Tibial nerve (tissue), 4 donors: ENCODE measurements around the gene ARMH1.

Source experiments
- CTCF ChIP-seq, 5 experiments: fragments of 200-600 bp in 3 of 5; fragments of 450-650 bp in 2 of 5; sonication (generic) in 3 of 5; IDR thresholded peaks; one replicate each; pipeline ENCODE4 v1.5.1; 2016 to 2019; ENCODE audit warnings: antibody characterized with exemption in 5 of 5, mild to moderate bottlenecking in 3 of 5, moderate library complexity in 2 of 5
- EP300 ChIP-seq, 2 donors: sonication (generic); formaldehyde crosslinking; IDR thresholded peaks; one replicate each; pipeline ENCODE4 v1.6.1; 2017; ENCODE audit warnings: antibody characterized with exemption in 2 of 2, mild to moderate bottlenecking in 1 of 2
- POLR2A ChIP-seq, 2 donors: fragments of 450-650 bp; IDR thresholded peaks; one replicate each; pipeline ENCODE4 v1.6.1; 2017; ENCODE audit warnings: antibody characterized with exemption in 2 of 2, mild to moderate bottlenecking in 2 of 2, moderate library complexity in 2 of 2

- TF ChIP-seq CTCF (IDR thresholded peaks at IDR 0.05) (no peak), POLR2A (IDR thresholded peaks at IDR 0.05) (no peak), EP300 (IDR thresholded peaks at IDR 0.05) (no peak)
Observed at GRCh38 chr1:44696789-44697345, 22.4 kb downstream of the ARMH1 start.
